ENCODE results near the gene SRGAP1. TPM values are rescaled to one million over a fixed set of nuclear protein-coding genes. Genes with fewer than 3 reads are reported as not detected.

Gene SRGAP1
- total RNA-seq, 1 experiment from 2014 or later = 26.8 TPM

GRCh38 chr12:63940310-63941005 lies 96.0 kb downstream of the SRGAP1 start:
- ATAC-seq (no peak), DNase-seq (ENCODE audit: low read depth, low spot score) (no peak)
- BruUV-seq (replicated peaks) = no TSS peak
- CTCF ChIA-PET = no interaction called here
- Histone ChIP-seq H3K27me3 (ENCODE audit: control insufficient read depth, insufficient read depth, low read length) (no peaks in the 10 kb centered on the region), H3K27ac (ENCODE audit: low read length) (peak overlapping the region; percentile 13; the same call in 1 of the 2 replicates), H3K36me3 (ENCODE audit: control insufficient read depth, insufficient read depth, low read length) (no peaks in the 10 kb centered on the region), H3K9me3 (ENCODE audit: control insufficient read depth, insufficient read depth, low read depth, low read length) (no peaks in the 10 kb centered on the region), H3K4me3 (ENCODE audit: low read depth in 2 of 2, low read length in 2 of 2) (no peak overlapping the region), H3K4me1 (ENCODE audit: control insufficient read depth, insufficient read depth, low read length) (peaks cover 14% of the 10 kb centered on the region)
- no peak for TF ChIP-seq CTCF (IDR thresholded peaks at IDR 0.05)
- in situ Hi-C loops (cut with HindIII; ENCODE audit: low pct_unique_long_range_greater_than_20kb, low sequenced_read_pairs) (no loop called here), intact Hi-C loops (cut with micrococcal nuclease; ENCODE audit: unreplicated experiment) (no loop called here)
- POLR2A ChIA-PET = no interaction called here

GRCh38 chr12:63941166-63941800 lies 96.8 kb downstream of the SRGAP1 start:
- DNase-seq (ENCODE audit: low read depth, low spot score) = no peak
- Histone ChIP-seq H3K27ac (ENCODE audit: low read length) (no peak overlapping the region; the same call in 1 of the 2 replicates), H3K4me1 (ENCODE audit: control insufficient read depth, insufficient read depth, low read length) (peaks cover 17% of the 10 kb centered on the region), H3K9me3 (ENCODE audit: control insufficient read depth, insufficient read depth, low read depth, low read length) (no peaks in the 10 kb centered on the region), H3K4me3 (ENCODE audit: low read depth in 2 of 2, low read length in 2 of 2) (no peak overlapping the region), H3K36me3 (ENCODE audit: control insufficient read depth, insufficient read depth, low read length) (no peaks in the 10 kb centered on the region), H3K27me3 (ENCODE audit: control insufficient read depth, insufficient read depth, low read length) (no peaks in the 10 kb centered on the region)
- no peak for ATAC-seq
- POLR2A ChIA-PET = no interaction called here
- in situ Hi-C loops (cut with HindIII; ENCODE audit: low pct_unique_long_range_greater_than_20kb, low sequenced_read_pairs) (no loop called here), intact Hi-C loops (cut with micrococcal nuclease; ENCODE audit: unreplicated experiment) (no loop called here)
- no TSS peak for BruUV-seq (replicated peaks)
- CTCF ChIA-PET = interaction anchor here (0.6 to 0.7 kb wide), 2 partner anchors 30 to 48 kb away, joined by 4 to 5 read pairs; no protein-coding TSS in a partner anchor
- TF ChIP-seq SIN3A (IDR thresholded peaks at IDR 0.05; ENCODE audit: borderline replicate concordance, insufficient read depth, low read depth, low read length) (no peak), TCF7L2 (IDR thresholded peaks at IDR 0.05; ENCODE audit: low read depth, low read length) (no peak), CTCF (IDR thresholded peaks at IDR 0.05) (no peak), REST (IDR thresholded peaks at IDR 0.05; ENCODE audit: insufficient read depth in 1 of 2, low read depth in 2 of 2, low read length in 1 of 2) (no peak), POLR2AphosphoS5 (IDR thresholded peaks at IDR 0.05; ENCODE audit: low read depth, low read length) (no peak)
